H1 (cell line): Measurements from ENCODE around the gene ATG2B. TPM values are rescaled to one million over a fixed set of nuclear protein-coding genes. Genes with fewer than 3 reads are reported as not detected.

Experiments used
- CTCF ChIA-PET: fragments of 300-600 bp; sonication (Branson Sonifier 250); formaldehyde crosslinking; loops from one replicate; lab custom pipeline; 2021; ENCODE audit not compliant: partially characterized antibody; lab: Charles Lee
- POLR2A ChIA-PET: fragments of 300-600 bp; sonication (Branson Sonifier 250); formaldehyde crosslinking; loops from one replicate; lab custom pipeline; 2021; ENCODE audit warnings: inconsistent platforms; ENCODE audit not compliant: partially characterized antibody; lab: Charles Lee
- DNase-seq, 2 experiments: peaks; one replicate each; pipeline versions ENCODE4 v3.0.0 to v3.0.0-alpha.2; 2010 to 2022; ENCODE audit warnings: low spot score in 2 of 2, low read depth in 1 of 2, mixed read lengths in 1 of 2
- FAIRE-seq: peaks from 2 replicates; lab custom pipeline; 2011; peaks lifted over from hg19 to GRCh38; lab: Jason Lieb, UNC
- H2AFZ ChIP-seq: 2 replicates; pipeline ENCODE4 v1.8.1; 2012; ENCODE audit warnings: low read length, inconsistent platforms
- H2AK5ac ChIP-seq: 2 replicates; pipeline ENCODE4 v1.6.1; 2013; ENCODE audit warnings: low read depth, low read length
- H2BK120ac ChIP-seq: replicated peaks from 2 replicates; pipeline ENCODE3; 2013; ENCODE audit warnings: low read depth, low read length, inconsistent platforms
- H2BK12ac ChIP-seq: 2 replicates; pipeline ENCODE4 v1.6.1; 2013; ENCODE audit warnings: low read depth, low read length
- H2BK15ac ChIP-seq: 2 replicates; pipeline ENCODE4 v1.6.1; 2013; ENCODE audit warnings: low read length
- H2BK20ac ChIP-seq: 2 replicates; pipeline ENCODE4 v1.6.1; 2013; ENCODE audit warnings: low read length
- H2BK5ac ChIP-seq: 2 replicates; pipeline ENCODE4 v1.6.1; 2013; ENCODE audit warnings: low read depth, low read length
- H3K14ac ChIP-seq: 2 replicates; pipeline ENCODE4 v1.6.1; 2013; ENCODE audit warnings: inconsistent platforms; ENCODE audit not compliant: insufficient read length
- H3K18ac ChIP-seq: 2 replicates; pipeline ENCODE4 v1.6.1; 2013; ENCODE audit warnings: low read length; ENCODE audit errors: extremely low read depth
- H3K23ac ChIP-seq: 2 replicates; pipeline ENCODE4 v1.6.1; 2013; ENCODE audit warnings: inconsistent platforms; ENCODE audit not compliant: insufficient read length
- H3K23me2 ChIP-seq: 2 replicates; pipeline ENCODE4 v1.6.1; 2013; ENCODE audit warnings: low read depth, low read length
- H3K27ac ChIP-seq: 2 replicates; pipeline ENCODE4 v1.6.1; 2011; ENCODE audit warnings: low read depth, low read length, inconsistent platforms
- H3K27me3 ChIP-seq, 4 experiments: replicated peaks in 1 of 4; 1 replicate in 1 of 4; 2 replicates in 3 of 4; pipeline versions ENCODE4 v1.6.1 to v1.8.1; 2011 to 2013; ENCODE audit warnings: low read length in 3 of 4, mild to moderate bottlenecking in 3 of 4, inconsistent platforms in 2 of 4, mixed read lengths in 2 of 4, moderate library complexity in 1 of 4; ENCODE audit not compliant: control insufficient read depth in 3 of 4, insufficient read depth in 3 of 4; ENCODE audit errors: extremely low read depth in 1 of 4
- H3K36me3 ChIP-seq, 4 experiments: 2 replicates each; pipeline versions ENCODE4 v1.6.1 to v1.8.1; 2011 to 2013; ENCODE audit warnings: mild to moderate bottlenecking in 4 of 4, low read length in 3 of 4, moderate library complexity in 2 of 4, control low read depth in 1 of 4, inconsistent platforms in 1 of 4; ENCODE audit not compliant: insufficient read depth in 4 of 4, control insufficient read depth in 2 of 4
- H3K4ac ChIP-seq: replicated peaks from 2 replicates; pipeline ENCODE3; 2013; ENCODE audit warnings: low read length, low read depth, mixed read lengths, inconsistent platforms; ENCODE audit not compliant: insufficient read length
- H3K4me1 ChIP-seq, 4 experiments: replicated peaks in 1 of 4; 1 replicate in 1 of 4; 2 replicates in 3 of 4; pipeline versions ENCODE4 v1.6.1 to v1.8.1; 2011 to 2013; ENCODE audit warnings: low read length in 3 of 4, inconsistent platforms in 2 of 4, mixed read lengths in 1 of 4; ENCODE audit not compliant: insufficient read depth in 4 of 4, control insufficient read depth in 3 of 4
- H3K4me2 ChIP-seq, 2 experiments: 2 replicates each; pipeline versions ENCODE4 v1.6.1 to v1.8.1; 2011 to 2013; ENCODE audit warnings: low read depth in 2 of 2, low read length in 2 of 2, control low read depth in 1 of 2, inconsistent platforms in 1 of 2, mild to moderate bottlenecking in 1 of 2; ENCODE audit not compliant: insufficient read depth in 1 of 2
- H3K4me3 ChIP-seq, 4 experiments: fragments of 200-600, 300-600 bp in 1 of 4; sonication (generic), shearing (Covaris generic), sonication (Bioruptor Twin) in 1 of 4; 2 replicates each; pipeline versions ENCODE4 v1.5.1 to v1.8.1; 2011 to 2016; ENCODE audit warnings: low read length in 4 of 4, low read depth in 3 of 4, control low read depth in 2 of 4, inconsistent platforms in 2 of 4, mild to moderate bottlenecking in 2 of 4, mixed read lengths in 1 of 4, moderate library complexity in 1 of 4; ENCODE audit not compliant: insufficient read depth in 2 of 4; ENCODE audit errors: extremely low read depth in 1 of 4
- H3K56ac ChIP-seq: replicated peaks from 2 replicates; pipeline ENCODE3; 2013; ENCODE audit warnings: low read depth, mild to moderate bottlenecking, mixed read lengths, low read length, inconsistent platforms; ENCODE audit not compliant: insufficient read length
- H3K79me1 ChIP-seq: 2 replicates; pipeline ENCODE4 v1.6.1; 2013; ENCODE audit warnings: low read depth, low read length, control low read depth
- H3K79me2 ChIP-seq, 2 experiments: 2 replicates each; pipeline versions ENCODE4 v1.6.1 to v1.8.1; 2012 to 2013; ENCODE audit warnings: low read length in 2 of 2, mild to moderate bottlenecking in 2 of 2, inconsistent platforms in 1 of 2; ENCODE audit not compliant: insufficient read depth in 2 of 2, control insufficient read depth in 1 of 2
- H3K9ac ChIP-seq, 4 experiments: replicated peaks in 1 of 4; 1 replicate in 1 of 4; 2 replicates in 3 of 4; pipeline versions ENCODE4 v1.6.1 to v1.8.1; 2011 to 2013; ENCODE audit warnings: low read depth in 3 of 4, low read length in 3 of 4, control low read depth in 2 of 4, mild to moderate bottlenecking in 2 of 4, moderate library complexity in 2 of 4, inconsistent platforms in 1 of 4; ENCODE audit errors: extremely low read depth in 1 of 4
- H3K9me3 ChIP-seq, 2 experiments: 2 replicates each; pipeline versions ENCODE4 v1.6.1 to v1.8.1; 2012 to 2013; ENCODE audit warnings: mild to moderate bottlenecking in 2 of 2, moderate library complexity in 2 of 2, control low read depth in 1 of 2, inconsistent platforms in 1 of 2, low read depth in 1 of 2, low read length in 1 of 2, mixed read lengths in 1 of 2; ENCODE audit not compliant: insufficient read depth in 2 of 2
- H4K20me1 ChIP-seq, 2 experiments: replicated peaks in 1 of 2; 2 replicates each; pipeline versions ENCODE3 to v1.8.1; 2011 to 2013; ENCODE audit warnings: inconsistent platforms in 2 of 2, low read length in 2 of 2, mild to moderate bottlenecking in 1 of 2; ENCODE audit not compliant: insufficient read depth in 2 of 2, control insufficient read depth in 1 of 2
- H4K5ac ChIP-seq: 2 replicates; pipeline ENCODE4 v1.6.1; 2013; ENCODE audit warnings: low read length, low read depth, mixed read lengths, inconsistent platforms; ENCODE audit not compliant: insufficient read length
- H4K8ac ChIP-seq: 2 replicates; pipeline ENCODE4 v1.8.0; 2013; ENCODE audit warnings: mild to moderate bottlenecking, moderate library complexity, low read length, inconsistent platforms; ENCODE audit not compliant: insufficient read depth; ENCODE audit errors: extremely low read depth
- H4K91ac ChIP-seq: replicated peaks from 2 replicates; pipeline ENCODE3; 2013; ENCODE audit warnings: low read length, mixed read lengths, inconsistent platforms; ENCODE audit not compliant: insufficient read length
- BRCA1 ChIP-seq: IDR thresholded peaks from 2 replicates; pipeline ENCODE4 v1.6.1; 2012; ENCODE audit warnings: low read depth, low read length, improper control_type of control experiment
- HDAC2 ChIP-seq, 2 experiments: fragments of 300-600 bp in 1 of 2; sonication (generic) in 1 of 2; IDR thresholded peaks; 2 replicates each; pipeline ENCODE4 v1.6.1; 2011 to 2012; ENCODE audit warnings: low read depth in 2 of 2, low read length in 2 of 2, mild to moderate bottlenecking in 2 of 2, moderate library complexity in 2 of 2, borderline replicate concordance in 1 of 2, inconsistent platforms in 1 of 2
- HDAC6 ChIP-seq: IDR thresholded peaks from one replicate; pipeline ENCODE4 v1.7.1; 2012; ENCODE audit warnings: low read depth, mild to moderate bottlenecking, inconsistent platforms, low read length, moderate library complexity
- KDM1A ChIP-seq: fragments of 200-600, 300-600 bp; sonication (generic); IDR thresholded peaks from 2 replicates; pipeline ENCODE4 v1.7.1; 2016; ENCODE audit warnings: mild to moderate bottlenecking, low read length, borderline replicate concordance
- SP1 ChIP-seq: IDR thresholded peaks from 2 replicates; pipeline ENCODE4 v1.6.1; 2011; ENCODE audit warnings: low read depth, low read length
- SP2 ChIP-seq: IDR thresholded peaks from 2 replicates; pipeline ENCODE4 v1.6.1; 2012; ENCODE audit warnings: mild to moderate bottlenecking, low read length, inconsistent platforms
- WGBS, 2 experiments: shearing (Covaris generic) in 1 of 2; methylation state at CpG; one replicate each; pipeline versions ENCODE4 v1.1.6 to v1.1.7; 2013 to 2015; ENCODE audit warnings: low lambda C conversion rate in 2 of 2, mixed read lengths in 2 of 2, inconsistent platforms in 1 of 2, low coverage in 1 of 2, missing lambda C conversion rate in 1 of 2; ENCODE audit not compliant: insufficient replicate concordance in 2 of 2, insufficient coverage in 1 of 2, insufficient read length in 1 of 2; ENCODE audit errors: extremely low coverage in 1 of 2, missing lambda C conversion rate in 1 of 2; 5-methylcytosine and 5-hydroxymethylcytosine counted together
- polyA plus RNA-seq, 7 experiments: library from polyadenylated mRNA; depleted of rRNA in 3 of 7; stranded (reverse) in 5 of 7; unstranded in 2 of 7; fragments of >200 nt in 5 of 7; fragments of 200-250 nt in 2 of 7; gene quantifications; 1 replicate in 5 of 7; 2 replicates in 1 of 7; 4 replicates in 1 of 7; pipeline versions ENCODE4 v1.2.1 to v1.2.3, GENCODE V29; 2011 to 2013; ENCODE audit warnings: missing spikeins in 2 of 7, mixed read lengths in 2 of 7
- total RNA-seq: library from RNA; stranded (reverse); fragmentation: NEBNext Ultra II Directional; extraction: Animal tissue kit (Norgen Biotek cat#: 25700); gene quantifications from 2 replicates; pipeline ENCODE4 v1.2.1, GENCODE V29; 2021

ATG2B gene
- total and polyA plus RNA-seq, 2 of the 8 experiments (the other 6 are each of a cell fraction or from before 2014, with no cell fraction given), result 4.6 to 14.4 TPM

- no peak overlapping the region for H3K4me2 ChIP-seq
- no peak overlapping the region for H4K91ac ChIP-seq
- H3K23me2 ChIP-seq, result no peaks in the 10 kb centered on the region
- H3K4me3 ChIP-seq, result no peak overlapping the region
- no peak overlapping the region for H3K27ac ChIP-seq
- no peaks in the 10 kb centered on the region for H4K20me1 ChIP-seq
- no peaks in the 10 kb centered on the region for H3K27me3 ChIP-seq
- H2BK20ac ChIP-seq, result no peak overlapping the region
- CTCF ChIA-PET, result interaction anchor here (1.0 kb wide), 1 partner anchor 19 kb away, joined by 3 read pairs; no protein-coding TSS in a partner anchor
- H4K5ac ChIP-seq, result no peak overlapping the region
- TF ChIP-seq SP2, result no peak
- no peak for TF ChIP-seq BRCA1
- TF ChIP-seq SP1, result no peak
- TF ChIP-seq KDM1A, result no peak
- TF ChIP-seq HDAC2 (IDR thresholded peaks at IDR 0.05; ENCODE audit: borderline replicate concordance in 1 of 2, low read depth in 2 of 2, low read length in 2 of 2), result no peak
- no peak for TF ChIP-seq HDAC6
- no peak overlapping the region for H3K14ac ChIP-seq
- no peak overlapping the region for H3K56ac ChIP-seq
- WGBS, 2 experiments, result 93% methylated on average over 5 of the region's 5 CpGs; no CpG with 5 or more reads in 1 of the 2 experiments
- DNase-seq (no peak), FAIRE-seq (no peak)
- H3K23ac ChIP-seq, result no peak overlapping the region
- H3K79me1 ChIP-seq, result no peaks in the 10 kb centered on the region
- H3K9me3 ChIP-seq, result peaks cover 3 to 16% of the 10 kb centered on the region in 2 experiments; a peak in 3 of 4 replicates
- H2BK15ac ChIP-seq, result no peak overlapping the region
- no peak overlapping the region for H2BK120ac ChIP-seq
- no peaks in the 10 kb centered on the region for H3K4me1 ChIP-seq
- H3K9ac ChIP-seq, result no peak overlapping the region
- POLR2A ChIA-PET, result no interaction called here
- no peaks in the 10 kb centered on the region for H3K36me3 ChIP-seq
- H2BK5ac ChIP-seq, result no peak overlapping the region
- no peaks in the 10 kb centered on the region for H3K79me2 ChIP-seq
- no peak overlapping the region; the same call in 1 of the 2 replicates for H4K8ac ChIP-seq
- no peak overlapping the region for H2AK5ac ChIP-seq
- H3K18ac ChIP-seq, result no peak overlapping the region
- no peak overlapping the region for H2BK12ac ChIP-seq
- H2AFZ ChIP-seq, result no peak overlapping the region
- H3K4ac ChIP-seq, result no peak overlapping the region
These were observed 119.4 kb downstream of the ATG2B start for GRCh38 chr14:96243785-96244184.
